Prostate gland (tissue), 2 donors: ENCODE data around the gene DVL1. TPM values are rescaled to one million over a fixed set of nuclear protein-coding genes. Genes with fewer than 3 reads are reported as not detected.
"Not testable (repeated sequence)": the region's sequence is repeated elsewhere in the genome, so short reads cannot be mapped to it uniquely, and the experiment has no call there.

Source experiments
- DNase-seq: peaks from one replicate; pipeline ENCODE4 v3.0.0-alpha.2; 2019; ENCODE audit warnings: low spot score
- H3K27ac ChIP-seq, 2 donors: fragments of 200-600 bp; sonication (generic); 2 replicates each; pipeline ENCODE4 v1.5.1; 2017 to 2019
- H3K27me3 ChIP-seq: fragments of 200-600 bp; sonication (generic); replicated peaks from 2 replicates; pipeline ENCODE4 v1.5.1; 2019; ENCODE audit not compliant: insufficient read depth
- H3K36me3 ChIP-seq, 2 donors: fragments of 200-600 bp; sonication (generic); 1 replicate in 1 of 2; 2 replicates in 1 of 2; pipeline versions ENCODE4 v1.5.1 to v1.8.1; 2017 to 2019
- H3K4me1 ChIP-seq: fragments of 200-600 bp; sonication (generic); replicated peaks from 2 replicates; pipeline ENCODE4 v1.5.1; 2019
- H3K4me3 ChIP-seq, 2 donors: fragments of 200-600 bp; sonication (generic); 2 replicates each; pipeline ENCODE4 v1.5.1; 2017 to 2019
- H3K9me3 ChIP-seq: fragments of 200-600 bp; sonication (generic); 2 replicates; pipeline ENCODE4 v1.5.1; 2017
- POLR2A ChIP-seq: fragments of 450-650 bp; IDR thresholded peaks from one replicate; pipeline ENCODE4 v1.6.1; 2016; ENCODE audit warnings: antibody characterized with exemption, mild to moderate bottlenecking
- POLR2AphosphoS5 ChIP-seq: sonication (generic); formaldehyde crosslinking; IDR thresholded peaks from one replicate; pipeline ENCODE4 v1.6.1; 2017; ENCODE audit warnings: antibody characterized with exemption
- WGBS: methylation state at CpG from one replicate; pipeline ENCODE4 v1.1.5; 2018; 5-methylcytosine and 5-hydroxymethylcytosine counted together
- intact Hi-C: fragments of 100-400 bp; cut with DNase I; formaldehyde crosslinking; loops from one replicate; pipeline ENCODE4 v1.14.2; 2022
- total RNA-seq, 2 donors: library from RNA; depleted of rRNA; stranded (reverse); fragments of >200 nt; gene quantifications; one replicate each; pipeline ENCODE4 v1.1.0, GENCODE V29; 2016
- TF ChIP-seq, protein P1 (sequence below), 4 experiments: fragments of 200-600 bp in 2 of 4; fragments of 450-650 bp in 2 of 4; sonication (generic) in 2 of 4; IDR thresholded peaks; 1 replicate in 3 of 4; 2 replicates in 1 of 4; pipeline ENCODE4 v1.5.1; 2016 to 2019; ENCODE audit warnings: antibody characterized with exemption in 4 of 4, mild to moderate bottlenecking in 2 of 4, moderate library complexity in 2 of 4

DVL1 gene
- total RNA-seq, 2 donors from 2014 or later = 70.5 to 165 TPM

DNA sequence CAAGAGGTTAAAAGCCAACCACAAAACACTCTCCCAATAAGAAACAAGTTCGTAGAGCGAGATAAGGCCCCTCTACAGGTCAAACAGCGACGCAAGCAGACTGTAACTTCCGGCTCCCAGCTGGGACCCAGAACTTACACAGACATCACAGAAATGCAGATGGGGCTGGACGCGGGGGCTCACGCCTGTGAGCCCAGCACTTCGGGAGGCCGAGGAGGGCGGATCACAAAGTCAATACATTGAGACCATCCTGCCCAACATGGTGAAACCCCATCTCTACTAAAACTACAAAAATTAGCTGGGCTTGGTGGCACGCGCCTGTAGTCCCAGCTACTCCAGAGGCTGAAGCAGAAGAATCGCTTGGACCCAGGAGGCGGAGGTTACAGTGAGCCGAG, 38.9 kb upstream of the DVL1 start:
- Histone ChIP-seq H3K4me1 (no peaks in the 10 kb centered on the region), H3K27ac (no peak overlapping the region), H3K9me3 (no peaks in the 10 kb centered on the region), H3K4me3 (no peak overlapping the region), H3K36me3 (peaks cover 36 to 49% of the 10 kb centered on the region in 2 donors), H3K27me3 (no peaks in the 10 kb centered on the region)
- 93% methylated on average over 16 of the region's 16 CpGs for WGBS
- DNase-seq = no peak
- TF ChIP-seq, protein P1, sequence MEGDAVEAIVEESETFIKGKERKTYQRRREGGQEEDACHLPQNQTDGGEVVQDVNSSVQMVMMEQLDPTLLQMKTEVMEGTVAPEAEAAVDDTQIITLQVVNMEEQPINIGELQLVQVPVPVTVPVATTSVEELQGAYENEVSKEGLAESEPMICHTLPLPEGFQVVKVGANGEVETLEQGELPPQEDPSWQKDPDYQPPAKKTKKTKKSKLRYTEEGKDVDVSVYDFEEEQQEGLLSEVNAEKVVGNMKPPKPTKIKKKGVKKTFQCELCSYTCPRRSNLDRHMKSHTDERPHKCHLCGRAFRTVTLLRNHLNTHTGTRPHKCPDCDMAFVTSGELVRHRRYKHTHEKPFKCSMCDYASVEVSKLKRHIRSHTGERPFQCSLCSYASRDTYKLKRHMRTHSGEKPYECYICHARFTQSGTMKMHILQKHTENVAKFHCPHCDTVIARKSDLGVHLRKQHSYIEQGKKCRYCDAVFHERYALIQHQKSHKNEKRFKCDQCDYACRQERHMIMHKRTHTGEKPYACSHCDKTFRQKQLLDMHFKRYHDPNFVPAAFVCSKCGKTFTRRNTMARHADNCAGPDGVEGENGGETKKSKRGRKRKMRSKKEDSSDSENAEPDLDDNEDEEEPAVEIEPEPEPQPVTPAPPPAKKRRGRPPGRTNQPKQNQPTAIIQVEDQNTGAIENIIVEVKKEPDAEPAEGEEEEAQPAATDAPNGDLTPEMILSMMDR (IDR thresholded peaks at IDR 0.05) = no peak
- TF ChIP-seq POLR2AphosphoS5 (no peak), POLR2A (no peak)
- intact Hi-C loops = no loop called here

DNA sequence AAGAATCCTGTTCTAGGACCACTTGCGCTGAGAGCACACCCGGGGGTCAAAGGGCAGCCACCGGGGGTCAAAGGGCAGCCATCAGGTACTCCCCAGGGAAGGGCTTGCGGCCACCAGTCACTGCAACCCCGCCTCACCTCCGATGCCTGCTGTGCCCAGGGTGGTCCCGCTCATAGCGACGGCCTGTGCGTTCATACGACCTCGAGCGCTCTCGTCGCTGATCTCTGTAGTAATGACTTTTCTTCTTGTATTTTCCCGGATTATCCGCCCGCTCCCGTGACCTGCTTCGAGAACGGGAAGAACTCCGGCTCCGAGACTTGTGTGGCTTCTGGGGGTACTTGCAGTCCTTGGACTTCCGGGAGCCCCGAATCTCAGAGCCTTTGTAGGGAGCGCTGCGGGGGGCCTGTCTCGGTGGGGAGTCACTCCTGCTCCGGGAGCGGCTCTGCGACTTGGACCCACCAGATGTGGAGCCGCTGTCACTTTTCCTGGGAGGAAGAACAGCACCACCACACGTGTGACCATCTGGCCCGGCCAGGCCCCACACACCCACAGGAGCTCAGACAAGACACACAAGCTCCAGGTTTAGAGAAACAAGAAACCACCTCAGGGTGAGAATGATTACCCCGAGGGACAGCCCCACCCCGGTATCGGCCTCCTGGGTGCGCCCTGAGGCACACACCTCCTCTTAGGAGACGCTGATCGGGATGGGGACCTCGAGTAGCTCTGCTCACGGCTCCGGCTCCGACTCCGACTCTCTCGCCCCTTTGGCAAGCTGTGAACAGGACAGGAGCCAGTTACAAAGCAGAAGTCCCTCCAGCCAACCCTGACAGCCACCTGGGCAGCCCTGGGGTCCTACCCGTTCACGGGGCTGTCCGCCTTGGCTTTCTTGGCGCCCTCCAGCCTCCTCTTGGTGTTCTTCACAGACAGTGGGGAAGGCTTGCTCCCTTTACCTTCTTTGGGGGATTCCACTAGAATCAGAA, 38.2 kb upstream of the DVL1 start:
- Histone ChIP-seq H3K27ac (no peak overlapping the region), H3K4me1 (no peaks in the 10 kb centered on the region), H3K9me3 (no peaks in the 10 kb centered on the region), H3K36me3 (peaks cover 31 to 42% of the 10 kb centered on the region in 2 donors), H3K4me3 (no peak overlapping the region), H3K27me3 (no peaks in the 10 kb centered on the region)
- TF ChIP-seq POLR2AphosphoS5 = no peak
- TF ChIP-seq, protein P1 (IDR thresholded peaks at IDR 0.05) = no peak
- TF ChIP-seq POLR2A = no peak
- 95% methylated on average over 50 of the region's 50 CpGs for WGBS
- intact Hi-C loops = no loop called here
- no peak for DNase-seq

DNA sequence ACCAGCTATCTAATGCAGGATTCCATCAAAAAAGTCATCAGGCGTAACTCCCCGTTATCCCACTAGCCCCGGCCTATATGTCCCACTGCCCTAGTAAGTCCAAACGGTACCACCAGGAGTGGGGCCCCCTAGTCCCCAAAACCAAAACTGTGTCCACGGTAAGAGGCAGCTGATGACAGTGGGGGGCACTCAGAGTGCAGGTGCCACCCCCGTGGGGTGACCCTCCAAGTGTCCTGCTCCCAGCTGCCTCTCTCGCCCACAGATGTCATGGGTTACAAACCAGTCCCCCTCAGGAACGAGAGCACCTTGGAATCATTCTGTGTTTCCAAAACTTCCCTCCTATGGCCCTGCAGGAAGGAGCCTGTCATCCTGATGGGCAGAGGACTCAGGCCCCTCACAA, 36.7 kb upstream of the DVL1 start:
- H3K4me3 ChIP-seq = no peak overlapping the region
- H3K4me1 ChIP-seq = no peaks in the 10 kb centered on the region
- intact Hi-C loops = no loop called here
- no peaks in the 10 kb centered on the region for H3K9me3 ChIP-seq
- 90% methylated on average over 8 of the region's 8 CpGs for WGBS
- DNase-seq = no peak
- no peaks in the 10 kb centered on the region for H3K27me3 ChIP-seq
- H3K27ac ChIP-seq = no peak overlapping the region
- peaks cover 28 to 33% of the 10 kb centered on the region in 2 donors for H3K36me3 ChIP-seq
- TF ChIP-seq POLR2A (no peak), POLR2AphosphoS5 (no peak)
- TF ChIP-seq, protein P1 (IDR thresholded peaks at IDR 0.05) = no peak

DNA sequence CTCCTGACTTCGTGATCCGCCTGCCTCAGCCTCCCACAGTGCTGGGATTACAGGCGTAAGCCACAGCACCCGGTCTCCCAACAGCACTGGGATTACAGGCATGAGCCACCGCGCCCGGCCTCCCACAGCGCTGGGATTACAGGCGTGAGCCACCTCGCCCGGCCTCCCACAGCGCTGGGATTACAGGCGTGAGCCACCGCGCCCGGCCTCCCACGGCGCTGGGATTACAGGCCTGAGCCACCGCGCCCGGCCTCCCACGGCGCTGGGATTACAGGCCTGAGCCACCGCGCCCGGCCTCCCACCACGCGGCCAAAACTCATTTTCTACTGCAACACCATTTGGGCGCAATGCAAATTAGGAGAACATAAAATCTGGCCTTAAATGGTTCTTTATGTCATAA, 36.1 kb upstream of the DVL1 start:
- H3K36me3 ChIP-seq = peaks cover 27 to 28% of the 10 kb centered on the region in 2 donors
- DNase-seq, H3K27me3 ChIP-seq, intact Hi-C loops, H3K4me3 ChIP-seq, H3K27ac ChIP-seq, H3K9me3 ChIP-seq, H3K4me1 ChIP-seq: not testable (repeated sequence)
- WGBS = 92% methylated on average over 29 of the region's 29 CpGs

DNA sequence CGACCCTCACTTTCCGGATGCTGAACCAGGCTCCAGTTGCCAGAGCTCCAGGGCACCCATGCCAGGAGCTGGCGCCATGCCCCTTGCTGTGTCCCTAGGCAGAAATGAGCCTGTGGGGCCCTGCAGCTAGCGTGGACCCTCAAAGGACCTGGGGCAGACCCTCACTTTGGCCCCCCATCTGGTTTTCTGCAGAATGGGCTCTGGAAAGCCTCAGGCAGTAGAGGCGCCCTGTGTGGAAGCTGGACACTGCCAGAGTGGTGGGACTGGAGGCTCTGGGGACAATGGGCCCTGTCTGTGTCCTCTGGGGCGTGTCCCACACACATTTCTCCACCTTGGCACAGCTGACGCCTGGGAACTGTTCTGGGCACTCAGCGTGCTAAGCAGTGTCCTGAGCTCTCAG, 32.1 kb upstream of the DVL1 start:
- Histone ChIP-seq H3K4me3 (no peak overlapping the region), H3K9me3 (no peaks in the 10 kb centered on the region), H3K27ac (no peak overlapping the region), H3K27me3 (no peaks in the 10 kb centered on the region), H3K4me1 (no peaks in the 10 kb centered on the region), H3K36me3 (peaks cover 6% of the 10 kb centered on the region in 2 donors)
- no peak for DNase-seq
- intact Hi-C loops = no loop called here
- TF ChIP-seq, protein P1 (IDR thresholded peaks at IDR 0.05) = no peak
- TF ChIP-seq POLR2A (no peak), POLR2AphosphoS5 (no peak)
- WGBS = 86% methylated on average over 5 of the region's 8 CpGs
